ENCODE measurements around the gene EHBP1. TPM values are rescaled to one million over a fixed set of nuclear protein-coding genes. Genes with fewer than 3 reads are reported as not detected.

Gene EHBP1
- polyA plus RNA-seq, 4 donors: 43.1 to 55.7 (median 49.7) TPM

GRCh38 chr2:62868947-62869346 is 163.4 kb downstream of the EHBP1 start:
- no peak for DNase-seq (ENCODE audit: low read depth in 4 of 4, low spot score in 3 of 4)

DNA sequence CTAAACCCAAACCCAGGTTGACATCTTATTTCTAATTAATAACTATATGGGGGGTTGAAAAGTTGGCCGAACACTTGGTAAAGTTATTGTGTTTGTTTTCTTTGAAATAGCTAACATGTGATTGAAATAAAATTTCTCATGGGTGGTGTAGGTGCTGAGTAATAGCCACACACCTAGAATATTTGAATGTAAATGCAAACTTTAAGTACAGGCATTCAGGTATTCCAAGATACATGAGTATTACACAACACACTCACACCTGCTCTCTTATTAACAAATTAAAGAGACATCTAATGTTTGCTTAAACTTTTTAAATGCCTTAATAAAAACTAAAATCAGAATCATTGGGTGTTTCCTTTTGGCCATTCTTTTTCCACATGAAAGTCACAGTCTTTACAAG is 165.5 kb downstream of the EHBP1 start:
- no peak for DNase-seq (ENCODE audit: low read depth in 4 of 4, low spot score in 3 of 4)

DNA sequence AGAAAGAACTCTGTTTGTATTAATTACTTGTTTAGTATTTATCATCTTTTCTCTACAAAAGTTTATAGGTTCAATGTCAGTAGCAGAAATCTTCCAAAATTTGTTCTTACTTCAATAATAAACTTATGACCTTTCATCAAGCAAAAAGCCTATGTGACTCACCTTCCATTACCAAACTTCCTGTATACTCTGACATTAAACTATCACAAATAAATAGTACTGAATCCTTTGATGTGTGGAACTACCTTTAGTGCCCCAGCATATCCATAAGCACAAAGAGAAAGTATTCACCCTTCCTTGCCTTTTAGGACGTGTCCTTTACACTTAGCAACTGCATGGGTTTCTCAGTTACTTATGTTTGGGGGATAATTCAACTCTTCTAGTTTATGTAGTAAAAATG is 166.0 kb downstream of the EHBP1 start:
- no peak for DNase-seq (ENCODE audit: low read depth in 4 of 4, low spot score in 3 of 4)

GRCh38 chr2:62873603-62874002 is 168.1 kb downstream of the EHBP1 start:
- DNase-seq (ENCODE audit: low read depth in 4 of 4, low spot score in 3 of 4): no peak

- DNase-seq (ENCODE audit: low read depth in 4 of 4, low spot score in 3 of 4): no peak
These were observed 169.4 kb downstream of the EHBP1 start for GRCh38 chr2:62874881-62875383.

DNA sequence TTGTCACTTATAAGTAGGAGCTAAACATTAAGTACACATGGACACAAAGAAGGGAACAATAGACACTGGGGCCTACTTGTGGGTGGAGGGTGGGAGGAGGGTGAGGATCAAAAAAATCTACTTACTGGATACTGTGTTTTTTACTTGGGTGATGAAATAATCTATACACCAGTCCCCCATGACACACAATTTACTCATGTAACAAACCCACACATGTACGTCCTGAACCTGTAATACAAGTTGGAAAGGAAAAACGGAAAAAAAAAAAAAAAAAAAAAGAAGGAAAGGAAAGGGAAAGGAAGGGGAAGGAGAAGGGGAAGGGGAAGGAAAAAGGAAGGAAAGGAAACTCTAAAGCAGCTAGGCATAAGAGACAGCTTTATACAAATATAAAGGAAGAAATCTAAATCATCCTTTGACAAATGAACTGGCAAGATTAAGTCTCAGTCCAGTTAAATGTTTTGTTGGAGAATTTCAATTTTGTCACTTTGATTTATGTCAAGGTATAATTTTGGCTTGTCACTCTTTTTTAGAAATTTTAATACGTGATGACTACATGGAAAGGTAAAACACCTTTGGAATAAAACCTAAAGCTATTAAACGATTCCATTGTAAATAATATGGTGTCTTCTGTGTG is 175.8 kb downstream of the EHBP1 start:
- DNase-seq (ENCODE audit: low read depth in 4 of 4, low spot score in 3 of 4): no peak

DNA sequence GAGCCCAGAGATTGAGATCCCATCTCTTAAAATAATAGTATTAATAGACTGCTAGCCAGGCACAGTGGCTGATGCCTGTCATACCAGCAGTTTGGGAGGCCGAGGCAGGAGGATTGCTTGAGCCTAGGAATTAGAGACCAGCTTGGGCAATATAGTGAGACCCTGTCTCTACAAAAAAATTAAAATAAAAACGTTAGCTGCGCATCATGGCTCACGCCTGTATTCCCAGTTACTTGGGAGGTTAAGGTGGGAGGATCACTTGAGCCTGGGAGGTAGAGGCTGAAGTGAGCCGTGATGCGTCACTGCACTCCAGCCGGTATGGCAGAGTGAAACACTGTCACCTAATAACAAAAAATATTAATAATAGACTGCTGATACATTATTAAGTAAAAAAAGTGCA is 178.1 kb downstream of the EHBP1 start:
- DNase-seq (ENCODE audit: low read depth in 4 of 4, low spot score in 3 of 4): no peak

DNA sequence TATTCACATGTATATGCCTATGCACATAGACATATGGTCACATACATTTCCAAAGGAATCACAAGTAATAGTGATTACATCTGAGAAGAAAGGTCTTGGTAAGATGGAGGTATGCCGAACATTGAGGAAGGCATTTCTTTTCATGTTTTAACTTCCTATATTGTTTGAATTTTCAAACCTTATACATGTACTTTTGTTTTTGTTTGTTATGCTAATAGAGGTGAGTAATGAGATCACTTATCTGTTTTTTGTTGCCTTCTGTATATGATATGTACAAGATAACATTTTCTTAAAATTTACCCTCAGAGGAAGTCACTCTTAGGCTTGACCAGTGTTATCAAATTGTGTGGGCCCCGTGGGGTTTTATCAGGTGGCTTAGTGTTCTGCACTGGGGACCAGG is 178.6 kb downstream of the EHBP1 start:
- DNase-seq (ENCODE audit: low read depth in 4 of 4, low spot score in 3 of 4): no peak

- DNase-seq (ENCODE audit: low read depth in 4 of 4, low spot score in 3 of 4): no peak
These were observed 179.0 kb downstream of the EHBP1 start for GRCh38 chr2:62884514-62884913.

DNA sequence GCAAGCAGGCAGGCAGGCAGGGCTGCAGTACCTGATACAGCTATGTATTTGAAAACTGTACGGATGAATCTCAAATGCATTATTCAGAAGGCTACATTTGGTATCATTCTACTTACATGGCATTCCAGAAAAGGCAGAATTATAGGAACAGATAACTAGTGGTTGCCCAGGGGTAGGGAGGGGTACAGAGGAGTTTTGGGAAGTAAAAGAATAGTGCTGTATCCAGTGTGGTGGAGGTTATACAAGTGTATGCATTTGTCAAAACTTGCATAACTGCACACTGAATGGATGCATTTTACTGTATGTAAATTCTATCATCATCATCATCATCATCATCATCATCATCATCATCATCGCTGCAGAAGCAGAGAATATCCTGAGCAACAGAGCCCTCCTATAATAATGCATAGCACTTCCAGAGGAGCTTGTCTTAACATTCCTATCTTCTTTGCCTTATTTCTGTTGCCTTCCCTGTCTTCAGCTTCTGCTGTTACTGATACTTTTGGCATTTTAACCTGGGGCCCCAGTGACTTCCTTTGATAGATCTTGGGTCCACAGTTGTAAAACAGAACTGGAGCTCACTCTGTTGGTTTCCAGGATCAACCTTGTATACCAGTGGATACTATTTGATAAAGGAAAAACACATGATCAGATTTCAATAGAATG is 189.6 kb downstream of the EHBP1 start:
- no peak for DNase-seq (ENCODE audit: low read depth in 4 of 4, low spot score in 3 of 4)

DNA sequence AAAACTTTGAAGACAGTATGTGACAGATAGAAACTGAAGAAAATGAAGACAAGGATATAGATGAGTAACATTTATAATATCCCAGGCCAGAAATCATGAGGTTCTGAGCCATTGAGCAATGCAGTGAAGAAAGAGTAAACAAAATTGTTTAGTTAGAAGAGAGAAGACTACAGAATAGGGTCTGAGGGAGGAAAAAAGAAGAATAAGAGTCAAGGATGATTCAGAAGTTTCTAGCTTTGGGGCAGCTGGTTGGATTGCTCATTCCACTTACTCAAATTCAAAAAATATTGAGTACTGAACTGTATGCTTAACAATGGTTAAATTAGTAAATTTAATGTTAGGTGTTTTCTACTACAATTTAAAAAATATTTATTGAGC is 190.1 kb downstream of the EHBP1 start:
- DNase-seq (ENCODE audit: low read depth in 4 of 4, low spot score in 3 of 4): no peak

DNA sequence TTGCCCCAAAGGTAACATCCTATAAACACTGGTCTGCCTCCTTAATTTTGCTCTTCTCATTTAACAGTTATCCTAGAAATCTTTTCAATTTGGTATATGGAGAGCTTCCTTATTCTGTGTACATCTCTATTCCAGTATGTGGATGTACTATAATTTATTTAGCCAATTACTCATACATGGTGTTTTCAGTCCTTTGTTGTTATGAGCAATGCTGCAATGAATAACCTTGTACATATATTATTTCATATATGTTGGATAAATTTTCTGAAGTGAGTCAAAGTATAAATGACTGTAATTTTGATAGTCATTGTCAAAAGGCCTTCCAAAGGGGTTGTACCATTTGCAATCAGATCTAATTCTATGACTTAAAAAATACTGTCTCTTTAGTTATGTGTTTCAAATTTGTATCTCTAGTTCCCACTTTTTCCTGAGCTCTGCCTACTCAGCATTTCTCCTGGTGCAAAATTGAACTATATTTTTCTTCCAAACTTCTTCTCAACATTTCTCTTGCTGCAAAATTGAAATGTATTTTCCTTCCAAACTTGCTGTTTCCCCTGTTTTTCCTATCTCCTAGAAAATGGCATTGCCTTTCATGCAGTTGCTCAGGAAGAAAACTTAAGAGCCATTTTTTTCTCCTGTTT is 191.8 kb downstream of the EHBP1 start:
- DNase-seq (ENCODE audit: low read depth in 4 of 4, low spot score in 3 of 4): no peak

- no peak for DNase-seq (ENCODE audit: low read depth in 4 of 4, low spot score in 3 of 4)
These were observed 198.8 kb downstream of the EHBP1 start for GRCh38 chr2:62904344-62904743.

- no peak for DNase-seq (ENCODE audit: low read depth in 4 of 4, low spot score in 3 of 4)
These were observed 202.6 kb downstream of the EHBP1 start for GRCh38 chr2:62908145-62908544.

DNA sequence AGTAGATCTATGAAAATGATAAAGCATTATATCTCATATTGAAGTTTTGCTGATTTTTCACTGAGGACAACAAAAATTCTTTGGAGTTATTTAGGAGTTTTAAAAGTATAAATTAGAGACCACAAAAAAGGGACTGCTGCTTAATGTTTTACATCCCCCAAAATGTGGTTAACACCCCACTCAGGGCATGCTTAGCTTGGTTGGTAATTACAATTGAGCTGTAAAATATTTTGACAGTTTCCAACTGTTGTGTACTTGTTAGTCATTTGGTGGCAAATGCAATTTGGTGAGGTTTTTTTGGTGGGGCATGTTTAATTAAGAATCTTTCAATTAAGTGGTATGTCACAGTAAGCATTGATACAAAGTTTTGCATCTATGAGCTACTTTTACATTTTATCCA is 207.8 kb downstream of the EHBP1 start:
- no peak for DNase-seq (ENCODE audit: low read depth in 4 of 4, low spot score in 3 of 4)

DNA sequence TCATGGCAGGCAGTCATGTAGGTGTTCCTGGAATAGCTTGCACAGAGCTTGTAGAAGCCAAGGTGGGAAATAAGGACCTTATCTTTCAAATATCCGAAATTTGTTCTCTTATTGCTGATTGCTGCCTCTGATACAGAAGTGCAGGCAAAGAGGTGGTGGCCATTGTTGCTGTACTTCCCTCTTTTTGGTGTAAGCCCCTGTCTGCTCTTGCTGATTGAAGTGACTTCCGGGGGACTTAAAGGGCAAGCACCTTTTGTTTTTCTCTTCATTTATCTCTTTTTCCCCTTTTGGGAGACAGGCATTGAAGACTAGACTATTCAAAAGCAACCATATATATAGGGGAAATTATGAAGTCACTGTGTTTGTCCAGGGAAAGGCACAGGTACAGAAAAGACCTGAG is 213.5 kb downstream of the EHBP1 start:
- no peak for DNase-seq (ENCODE audit: low read depth in 4 of 4, low spot score in 3 of 4)

DNA sequence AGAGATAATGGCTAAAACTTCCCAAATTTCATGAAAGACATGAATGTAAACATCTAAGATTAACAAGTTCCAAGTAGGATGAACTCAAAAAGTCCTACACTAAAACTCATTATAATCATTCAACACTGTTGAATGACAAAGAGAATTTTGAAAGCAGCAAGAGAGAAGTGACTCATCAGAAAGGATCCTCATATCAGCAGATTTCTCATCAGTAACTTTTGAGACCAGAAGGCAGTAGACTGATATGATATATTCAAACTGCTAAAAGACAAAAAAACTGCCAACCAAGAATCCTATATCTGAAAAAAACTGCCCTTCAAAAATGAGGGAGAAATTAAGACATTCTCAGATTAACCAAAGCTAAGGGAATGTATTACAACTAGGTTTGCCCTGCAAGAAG is 214.6 kb downstream of the EHBP1 start:
- DNase-seq (ENCODE audit: low read depth in 4 of 4, low spot score in 3 of 4): no peak

GRCh38 chr2:62923242-62923641 is 217.7 kb downstream of the EHBP1 start:
- no peak for DNase-seq (ENCODE audit: low read depth in 4 of 4, low spot score in 3 of 4)

- DNase-seq (ENCODE audit: low read depth in 4 of 4, low spot score in 3 of 4): no peak
These were observed 218.4 kb downstream of the EHBP1 start for GRCh38 chr2:62923881-62924280.

DNA sequence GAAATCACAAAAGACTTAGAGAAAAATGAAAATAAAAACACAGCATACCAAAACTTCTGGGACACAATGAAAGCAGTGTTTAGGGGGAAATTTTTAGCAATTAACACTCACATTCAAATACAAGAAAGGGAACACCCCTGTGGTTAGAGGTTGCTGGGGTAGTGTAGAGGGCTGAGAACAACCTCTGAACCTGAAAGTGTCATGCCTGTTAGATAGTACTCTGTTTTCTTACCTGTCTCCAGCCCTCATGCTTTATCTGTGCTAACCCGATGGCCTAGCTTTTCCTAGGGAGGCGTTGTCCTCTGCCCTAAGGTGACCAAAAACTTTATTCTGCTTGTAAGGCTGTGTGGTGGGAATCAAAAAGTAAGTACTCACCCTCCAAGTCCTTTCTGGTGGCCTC is 222.5 kb downstream of the EHBP1 start:
- DNase-seq (ENCODE audit: low read depth in 4 of 4, low spot score in 3 of 4): no peak

DNA sequence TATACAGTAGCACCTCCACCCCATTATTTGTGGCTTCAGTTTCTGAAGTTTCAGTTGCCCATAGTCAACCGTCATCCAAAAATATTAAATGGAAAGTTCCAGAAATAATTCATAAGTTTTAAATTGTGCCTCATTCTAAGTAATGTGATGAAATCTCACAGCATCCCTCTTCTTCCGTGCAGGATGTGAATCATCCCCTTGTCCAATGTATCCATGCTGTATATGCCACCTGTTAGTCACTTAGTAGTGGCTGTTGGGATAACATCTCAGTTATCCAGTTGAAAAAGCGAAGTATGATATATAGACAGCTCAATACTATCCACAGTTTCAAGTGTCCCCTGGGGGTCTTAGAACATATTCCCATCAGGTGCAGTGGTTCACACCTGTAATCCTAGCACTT is 226.0 kb downstream of the EHBP1 start:
- no peak for DNase-seq (ENCODE audit: low read depth in 4 of 4, low spot score in 3 of 4)

DNA sequence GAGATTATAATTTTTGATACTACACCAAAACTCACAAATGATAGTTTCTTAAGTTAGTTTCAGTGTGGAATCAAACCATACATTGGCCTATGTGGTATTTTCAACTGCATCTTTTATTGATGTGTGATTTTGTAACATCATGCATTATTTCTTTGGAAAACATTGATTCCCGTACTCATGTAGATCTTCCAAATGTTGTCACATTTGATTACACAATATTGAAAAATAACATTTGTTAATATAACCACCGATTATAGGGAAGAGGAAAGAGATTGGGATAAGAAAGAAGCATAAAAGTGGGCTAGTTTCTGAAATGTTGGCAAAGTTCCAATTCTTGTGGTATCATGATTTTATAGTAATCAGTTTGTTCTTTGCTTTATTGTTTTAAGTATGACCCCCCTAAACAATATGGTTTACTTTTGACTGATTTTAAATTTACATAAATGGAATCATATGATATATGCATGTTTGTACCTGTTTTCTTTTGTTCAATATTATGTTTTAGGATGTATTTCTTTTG is 227.9 kb downstream of the EHBP1 start:
- DNase-seq (ENCODE audit: low read depth in 4 of 4, low spot score in 3 of 4): no peak

Data from right renal pelvis (tissue), 4 donors.